Activated naive CD4-positive, alpha-beta T cell treated with anti-CD3 and anti-CD28 coated beads, Interleukin-2, amount 10 ng/mL, durations not matched to agents 7 days and 5 days (primary cell): ENCODE data around the gene PCK1.
A peak's percentile ranks its signal among the peaks of the same experiment; 100 is the strongest.

Source experiments
- CTCF ChIA-PET: fragments of 350-600 bp; sonication (Branson Sonifier 250); formaldehyde crosslinking; loops from one replicate; lab custom pipeline; 2021; ENCODE audit warnings: antibody characterized with exemption; lab: Charles Lee
- DNase-seq: peaks from one replicate; pipeline ENCODE4 v3.0.0-alpha.2; 2020
- H3K27ac Mint-ChIP-seq: one replicate; pipeline ENCODE4 v1.8.0; 2021; ENCODE audit warnings: mild to moderate bottlenecking, moderate library complexity, mixed read lengths
- H3K27me3 Mint-ChIP-seq: one replicate; pipeline ENCODE4 v1.8.0; 2021; ENCODE audit warnings: mild to moderate bottlenecking, mixed read lengths
- H3K36me3 Mint-ChIP-seq: one replicate; pipeline ENCODE4 v1.8.0; 2021; ENCODE audit warnings: mixed read lengths
- H3K4me1 Mint-ChIP-seq: one replicate; pipeline ENCODE4 v1.8.0; 2021; ENCODE audit warnings: mixed read lengths
- H3K4me3 Mint-ChIP-seq: one replicate; pipeline ENCODE4 v1.8.0; 2021; ENCODE audit warnings: mild to moderate bottlenecking, moderate library complexity, mixed read lengths
- H3K9me3 Mint-ChIP-seq: one replicate; pipeline ENCODE4 v1.8.0; 2021; ENCODE audit warnings: mixed read lengths

Gene PCK1

GRCh38 chr20:57600320-57601210 lies 39.7 kb downstream of the PCK1 start:
- H3K4me1 Mint-ChIP-seq, result peaks cover 8% of the 10 kb centered on the region
- H3K9me3 Mint-ChIP-seq, result no peaks in the 10 kb centered on the region
- CTCF ChIA-PET, result interaction anchor here (0.8 to 1.3 kb wide), 4 partner anchors 54 to 610 kb away, joined by 3 to 4 read pairs (median 3); no protein-coding TSS in a partner anchor
- H3K4me3 Mint-ChIP-seq, result no peak overlapping the region
- DNase-seq, result no peak
- no peak overlapping the region for H3K27ac Mint-ChIP-seq
- no peaks in the 10 kb centered on the region for H3K36me3 Mint-ChIP-seq
- H3K27me3 Mint-ChIP-seq, result peaks cover 76% of the 10 kb centered on the region

DNA sequence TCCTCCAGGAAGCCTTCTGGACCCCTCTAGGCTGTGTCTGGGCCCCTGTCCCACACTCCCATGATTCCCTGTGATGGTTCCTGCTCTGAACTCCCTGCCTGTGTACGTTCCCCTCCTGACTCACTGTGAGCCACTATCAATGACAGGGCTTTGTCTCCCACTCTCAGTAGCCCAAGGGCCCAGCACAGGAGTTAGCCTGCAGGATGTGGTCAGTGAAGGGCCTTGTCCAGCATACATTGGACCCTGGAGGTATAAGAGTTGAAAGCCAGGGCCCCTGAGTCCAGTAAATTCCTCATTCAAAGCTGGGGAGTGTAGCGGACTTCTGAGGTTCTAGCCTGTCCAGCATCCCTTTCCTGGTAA lies 40.3 kb downstream of the PCK1 start:
- Mint-ChIP-seq H3K4me1 (peaks cover 8% of the 10 kb centered on the region), H3K4me3 (no peak overlapping the region), H3K27me3 (peaks cover 73% of the 10 kb centered on the region), H3K27ac (no peak overlapping the region), H3K36me3 (no peaks in the 10 kb centered on the region), H3K9me3 (no peaks in the 10 kb centered on the region)
- no peak for DNase-seq
- CTCF ChIA-PET, result interaction anchor here (1.0 to 1.4 kb wide), 6 partner anchors 8 to 610 kb away, joined by 3 to 5 read pairs (median 4); no protein-coding TSS in a partner anchor

GRCh38 chr20:57601737-57602136 lies 40.8 kb downstream of the PCK1 start:
- no peaks in the 10 kb centered on the region for H3K9me3 Mint-ChIP-seq

DNA sequence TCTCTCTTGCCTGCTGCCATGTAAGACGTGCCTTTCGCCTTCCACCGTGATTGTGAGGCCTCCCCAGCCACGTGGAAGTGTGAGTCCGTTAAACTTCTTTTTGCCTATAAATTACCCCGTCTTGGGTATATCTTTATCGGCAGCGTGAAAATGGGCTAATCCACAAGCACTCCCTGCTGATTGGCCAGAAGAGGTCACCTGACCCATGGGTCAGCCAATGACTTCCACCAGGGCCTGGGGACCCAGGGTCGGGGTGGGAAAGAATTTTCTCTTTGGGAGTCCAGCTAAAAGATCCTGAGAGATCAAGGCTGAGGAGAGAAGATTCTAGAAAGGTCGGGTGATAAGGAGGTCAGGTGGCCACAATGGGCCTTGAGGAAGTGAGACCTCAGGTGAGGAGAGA lies 42.2 kb downstream of the PCK1 start:
- peaks cover 79% of the 10 kb centered on the region for H3K27me3 Mint-ChIP-seq
- DNase-seq, result no peak
- peaks cover 2% of the 10 kb centered on the region for H3K36me3 Mint-ChIP-seq
- no peak overlapping the region for H3K27ac Mint-ChIP-seq
- no peaks in the 10 kb centered on the region for H3K9me3 Mint-ChIP-seq
- H3K4me3 Mint-ChIP-seq, result no peak overlapping the region
- CTCF ChIA-PET, result no interaction called here
- H3K4me1 Mint-ChIP-seq, result peaks cover 8% of the 10 kb centered on the region

More at GRCh38 chr20:57601737-57602136, 40.8 kb downstream of the PCK1 start:
- CTCF ChIA-PET, result interaction anchor here (1.0 to 1.4 kb wide), 4 partner anchors 9 to 67 kb away, joined by 3 to 5 read pairs (median 4); no protein-coding TSS in a partner anchor
- Mint-ChIP-seq H3K27ac (no peak overlapping the region), H3K4me3 (no peak overlapping the region), H3K4me1 (peaks cover 8% of the 10 kb centered on the region), H3K27me3 (peaks cover 72% of the 10 kb centered on the region), H3K36me3 (no peaks in the 10 kb centered on the region)
- DNase-seq, result no peak

DNA sequence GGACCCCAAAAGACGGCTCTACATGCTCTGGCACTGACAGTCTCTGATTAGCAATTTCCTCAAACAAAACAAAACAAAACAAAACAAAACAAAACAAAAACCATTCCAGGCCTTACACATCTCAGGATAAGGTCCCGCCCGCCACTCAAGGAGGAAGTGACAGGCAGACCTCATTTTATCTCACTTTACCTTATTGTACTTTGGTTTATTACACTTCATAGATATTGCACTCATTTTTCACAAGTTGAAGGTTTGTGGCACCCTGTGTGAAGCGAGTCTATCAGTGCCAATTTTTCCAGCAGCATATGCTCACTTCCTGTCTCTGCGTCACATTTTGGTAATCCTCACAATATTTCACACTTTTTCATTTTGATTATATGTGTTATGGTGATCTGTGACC lies 44.1 kb downstream of the PCK1 start:
- CTCF ChIA-PET, result interaction anchor here (3.0 kb wide), 1 partner anchor 8 kb away, joined by 12 read pairs; no protein-coding TSS in a partner anchor
- peaks cover 2% of the 10 kb centered on the region for H3K36me3 Mint-ChIP-seq
- H3K27ac Mint-ChIP-seq, result peak overlapping the region; percentile 33
- H3K27me3 Mint-ChIP-seq, result peaks cover 79% of the 10 kb centered on the region
- H3K4me1 Mint-ChIP-seq, result peaks cover 8% of the 10 kb centered on the region
- DNase-seq, result no peak
- H3K4me3 Mint-ChIP-seq, result no peak overlapping the region
- H3K9me3 Mint-ChIP-seq, result no peaks in the 10 kb centered on the region

DNA sequence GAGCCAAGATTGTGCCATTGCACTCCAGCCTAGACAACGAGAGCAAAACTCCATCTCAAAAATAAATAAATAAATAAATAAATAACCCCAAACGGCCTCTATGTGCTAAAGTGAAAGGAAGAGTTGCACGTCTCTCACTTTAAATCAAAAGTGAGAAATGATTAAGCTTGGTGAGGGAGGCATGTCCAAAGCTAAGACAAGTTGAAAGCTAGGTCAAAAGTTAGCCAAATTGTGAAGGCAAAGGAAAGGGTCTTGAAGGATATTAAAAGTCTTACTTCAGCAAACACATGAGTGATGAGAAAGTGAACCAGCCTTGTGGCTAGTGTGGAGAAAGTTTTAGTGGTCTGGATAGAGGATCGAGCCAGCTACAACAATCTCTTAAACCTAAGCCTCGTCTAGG lies 45.0 kb downstream of the PCK1 start:
- Mint-ChIP-seq H3K9me3 (no peaks in the 10 kb centered on the region), H3K4me1 (peaks cover 8% of the 10 kb centered on the region), H3K27ac (no peak overlapping the region), H3K27me3 (peaks cover 80% of the 10 kb centered on the region), H3K36me3 (peaks cover 2% of the 10 kb centered on the region), H3K4me3 (no peak overlapping the region)
- CTCF ChIA-PET, result interaction anchor here (1.4 to 3.0 kb wide), 2 partner anchors 9 kb away, joined by 4 to 12 read pairs; no protein-coding TSS in a partner anchor
- DNase-seq, result no peak

DNA sequence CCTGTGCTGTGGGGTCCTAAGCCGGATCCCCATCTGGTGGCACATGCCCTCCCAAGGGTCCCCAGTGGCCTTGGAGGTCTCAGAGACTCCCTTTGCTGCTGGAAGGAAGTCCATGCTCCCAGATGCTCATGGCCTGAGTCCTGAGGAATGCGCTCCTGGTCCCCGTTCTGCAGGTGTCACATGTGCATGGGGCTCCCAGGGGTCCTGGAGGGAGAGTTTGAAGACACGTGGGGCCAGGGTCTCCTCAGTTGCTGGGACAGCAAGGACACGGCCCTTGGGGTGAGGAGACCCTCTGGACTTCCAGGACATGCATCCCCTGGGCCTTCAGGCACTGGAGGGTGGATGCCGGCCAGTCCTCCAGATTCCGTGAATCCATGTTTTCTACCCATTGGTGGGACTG lies 47.6 kb downstream of the PCK1 start:
- peaks cover 75% of the 10 kb centered on the region for H3K27me3 Mint-ChIP-seq
- H3K4me3 Mint-ChIP-seq, result no peak overlapping the region
- peaks cover 6% of the 10 kb centered on the region for H3K36me3 Mint-ChIP-seq
- DNase-seq, result no peak
- peaks cover 8% of the 10 kb centered on the region for H3K4me1 Mint-ChIP-seq
- no peaks in the 10 kb centered on the region for H3K9me3 Mint-ChIP-seq
- H3K27ac Mint-ChIP-seq, result no peak overlapping the region
- CTCF ChIA-PET, result interaction anchor here (0.6 to 1.3 kb wide), 2 partner anchors 13 to 681 kb away, joined by 4 read pairs; no protein-coding TSS in a partner anchor

DNA sequence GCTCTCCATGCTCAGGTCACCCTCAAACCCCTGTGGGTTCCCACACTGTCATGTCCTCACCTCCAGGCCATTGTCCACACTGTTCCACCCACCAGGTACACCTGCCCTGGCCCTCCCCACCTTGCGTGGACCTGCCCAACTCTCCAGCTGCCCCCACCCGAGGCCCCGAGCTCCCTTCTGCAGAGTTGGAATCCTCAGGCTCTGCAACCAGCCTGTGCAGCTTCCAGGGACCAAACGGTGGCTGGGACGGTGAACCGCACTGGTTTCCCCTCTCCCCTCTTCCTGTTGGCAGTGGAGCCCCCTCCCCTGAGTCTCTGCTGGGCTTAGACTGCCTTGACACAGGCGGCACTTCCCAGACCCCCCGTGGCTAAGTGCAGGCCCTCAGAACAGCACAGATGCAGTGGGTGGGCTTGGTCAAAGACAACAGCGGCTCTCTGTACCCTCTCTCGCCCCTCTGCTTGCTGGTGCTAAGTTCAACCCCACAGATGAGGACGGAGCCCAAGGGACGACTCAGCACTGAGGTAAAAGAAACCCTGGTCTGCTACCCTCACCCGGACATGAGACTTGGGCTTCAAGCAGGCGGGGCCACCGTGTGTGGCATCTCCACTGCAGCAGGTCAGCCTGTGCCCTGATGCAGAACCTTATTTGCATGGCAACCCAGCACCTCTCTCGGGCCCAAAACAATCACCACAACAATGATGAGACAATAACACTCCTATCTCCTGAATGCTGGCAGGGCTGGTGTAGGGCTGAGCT lies 48.4 kb downstream of the PCK1 start:
- Mint-ChIP-seq H3K4me1 (peaks cover 8% of the 10 kb centered on the region), H3K4me3 (no peak overlapping the region), H3K27me3 (peaks cover 78% of the 10 kb centered on the region), H3K9me3 (no peaks in the 10 kb centered on the region), H3K36me3 (peaks cover 6% of the 10 kb centered on the region), H3K27ac (no peak overlapping the region)
- CTCF ChIA-PET, result interaction anchor here (0.6 kb wide), 1 partner anchor 680 kb away, joined by 4 read pairs; no protein-coding TSS in a partner anchor
- DNase-seq, result no peak

GRCh38 chr20:57609842-57610167 lies 48.9 kb downstream of the PCK1 start:
- Mint-ChIP-seq H3K36me3 (peaks cover 9% of the 10 kb centered on the region), H3K4me1 (peaks cover 6% of the 10 kb centered on the region), H3K9me3 (no peaks in the 10 kb centered on the region), H3K27me3 (peaks cover 78% of the 10 kb centered on the region), H3K4me3 (no peak overlapping the region), H3K27ac (no peak overlapping the region)
- DNase-seq, result no peak
- CTCF ChIA-PET, result interaction anchor here (1.2 kb wide), 1 partner anchor 13 kb away, joined by 5 read pairs; no protein-coding TSS in a partner anchor

DNA sequence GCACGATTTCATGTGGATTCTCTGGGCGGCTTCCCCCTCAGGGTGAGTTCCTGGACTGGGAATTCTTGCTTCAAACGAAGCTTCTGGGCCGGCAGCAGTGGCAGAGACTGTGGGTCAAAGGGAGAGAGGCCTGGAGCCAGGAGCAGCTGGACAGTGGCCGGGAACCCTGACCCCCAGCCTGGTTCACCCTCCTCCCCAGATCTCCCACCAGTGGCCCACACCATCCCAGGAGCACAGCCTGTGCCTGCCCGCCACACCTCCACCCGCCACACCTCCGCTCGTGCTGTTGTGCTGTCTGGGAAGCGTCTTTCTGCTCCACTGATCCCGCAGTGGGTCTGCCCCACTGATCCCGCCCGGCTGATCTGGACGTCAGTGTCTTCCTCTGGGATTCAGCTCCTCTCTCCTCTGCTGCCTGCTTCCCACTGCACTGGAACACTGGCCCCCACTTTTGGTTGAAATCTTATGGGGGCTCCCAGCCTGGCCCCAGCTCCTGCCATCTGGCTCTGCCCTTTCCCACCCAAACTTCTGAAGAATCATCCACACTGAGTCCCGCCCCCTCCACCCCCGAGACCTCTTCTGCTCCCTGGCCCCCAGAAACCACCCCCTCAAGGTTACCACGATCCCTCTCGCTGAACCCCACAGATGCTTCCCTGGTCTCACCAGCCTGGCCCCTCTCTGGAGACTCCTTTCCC lies 49.5 kb downstream of the PCK1 start:
- no peak for DNase-seq
- peaks cover 81% of the 10 kb centered on the region for H3K27me3 Mint-ChIP-seq
- H3K27ac Mint-ChIP-seq, result no peak overlapping the region
- no peaks in the 10 kb centered on the region for H3K4me1 Mint-ChIP-seq
- no peak overlapping the region for H3K4me3 Mint-ChIP-seq
- no peaks in the 10 kb centered on the region for H3K9me3 Mint-ChIP-seq
- CTCF ChIA-PET, result interaction anchor here (1.2 kb wide), 1 partner anchor 14 kb away, joined by 5 read pairs; no protein-coding TSS in a partner anchor
- peaks cover 9% of the 10 kb centered on the region for H3K36me3 Mint-ChIP-seq

- Mint-ChIP-seq H3K9me3 (no peaks in the 10 kb centered on the region), H3K36me3 (peaks cover 9% of the 10 kb centered on the region), H3K27me3 (peaks cover 89% of the 10 kb centered on the region), H3K4me3 (no peak overlapping the region), H3K4me1 (peaks cover 2% of the 10 kb centered on the region), H3K27ac (no peak overlapping the region)
- CTCF ChIA-PET, result interaction anchor here (1.3 kb wide), 1 partner anchor 42 kb away, joined by 4 read pairs; no protein-coding TSS in a partner anchor
- DNase-seq, result no peak
Observed at GRCh38 chr20:57611586-57612311, 50.8 kb downstream of the PCK1 start.

DNA sequence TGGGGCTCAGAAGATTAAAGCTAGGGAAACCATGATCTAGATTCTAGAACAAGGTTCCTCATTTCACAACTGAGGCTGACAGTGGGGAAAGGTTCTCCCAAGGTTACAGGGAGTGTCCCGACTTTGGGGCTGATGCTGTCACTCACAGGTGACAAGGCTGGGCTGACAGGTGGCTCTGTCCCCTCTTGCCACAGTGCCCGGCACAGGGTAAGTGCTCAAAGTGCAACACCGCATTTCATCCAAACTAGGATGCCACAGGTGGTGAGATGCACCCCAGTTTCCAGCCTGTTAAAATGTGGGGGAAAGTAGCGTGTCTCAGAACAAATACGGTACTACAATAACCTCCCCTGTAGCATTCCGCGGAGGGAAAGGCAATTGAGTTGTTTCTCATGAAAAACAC lies 51.5 kb downstream of the PCK1 start:
- peaks cover 9% of the 10 kb centered on the region for H3K4me1 Mint-ChIP-seq
- H3K4me3 Mint-ChIP-seq, result no peak overlapping the region
- no peak overlapping the region for H3K27ac Mint-ChIP-seq
- H3K36me3 Mint-ChIP-seq, result peaks cover 7% of the 10 kb centered on the region
- peaks cover 89% of the 10 kb centered on the region for H3K27me3 Mint-ChIP-seq
- no peaks in the 10 kb centered on the region for H3K9me3 Mint-ChIP-seq
- CTCF ChIA-PET, result interaction anchor here (1.3 kb wide), 1 partner anchor 42 kb away, joined by 4 read pairs; no protein-coding TSS in a partner anchor
- DNase-seq, result no peak

GRCh38 chr20:57612916-57613315 lies 52.0 kb downstream of the PCK1 start:
- no peak overlapping the region for H3K4me3 Mint-ChIP-seq

More at GRCh38 chr20:57612916-57613315, 52.0 kb downstream of the PCK1 start:
- peaks cover 86% of the 10 kb centered on the region for H3K27me3 Mint-ChIP-seq
- DNase-seq, result no peak
- H3K27ac Mint-ChIP-seq, result no peak overlapping the region
- CTCF ChIA-PET, result interaction anchor here (1.3 kb wide), 1 partner anchor 41 kb away, joined by 4 read pairs; no protein-coding TSS in a partner anchor
- H3K9me3 Mint-ChIP-seq, result no peaks in the 10 kb centered on the region
- peaks cover 7% of the 10 kb centered on the region for H3K36me3 Mint-ChIP-seq
- H3K4me1 Mint-ChIP-seq, result peaks cover 13% of the 10 kb centered on the region
